Measurements from ENCODE around the gene SLC12A7.
"Not testable (repeated sequence)": the region's sequence is repeated elsewhere in the genome, so short reads cannot be mapped to it uniquely, and the experiment has no call there.

GRCh38 chr5:1125695-1126094 is 13.8 kb upstream of the SLC12A7 start:
- not testable (repeated sequence) for TF ChIP-seq CTCF, POLR2A, EP300 (IDR thresholded peaks at IDR 0.05)

All from ovary (tissue), 3 donors.